ENCODE data around the gene ERC1.

The ERC1 gene

DNA sequence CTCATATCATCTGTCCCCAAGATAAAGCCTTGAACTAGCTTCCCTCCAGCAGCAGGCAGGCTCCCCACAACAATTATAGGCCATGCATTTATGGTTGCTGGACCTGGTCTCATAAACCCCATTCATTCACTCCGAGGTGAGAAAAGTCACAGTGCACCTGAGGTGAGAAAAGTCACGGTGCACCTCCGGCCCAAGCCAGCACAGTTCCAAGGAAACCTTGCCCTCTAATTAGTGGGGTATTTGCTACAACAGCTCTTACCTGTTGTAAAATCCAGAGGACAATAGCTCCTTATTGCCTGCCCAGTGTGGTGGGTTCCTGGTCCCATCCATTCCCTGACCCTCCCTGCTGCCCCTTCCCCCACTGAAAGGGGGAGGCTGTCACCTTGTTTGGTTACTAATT is 537.8 kb downstream of the ERC1 start:
- no peak for DNase-seq (ENCODE audit: low read depth)
- in situ Hi-C loops (cut with HindIII; ENCODE audit: low sequenced_read_pairs): no loop called here
- no peak overlapping the region for H3K4me3 ChIP-seq (ENCODE audit: low read depth, low read length)
- TF ChIP-seq, protein P1, sequence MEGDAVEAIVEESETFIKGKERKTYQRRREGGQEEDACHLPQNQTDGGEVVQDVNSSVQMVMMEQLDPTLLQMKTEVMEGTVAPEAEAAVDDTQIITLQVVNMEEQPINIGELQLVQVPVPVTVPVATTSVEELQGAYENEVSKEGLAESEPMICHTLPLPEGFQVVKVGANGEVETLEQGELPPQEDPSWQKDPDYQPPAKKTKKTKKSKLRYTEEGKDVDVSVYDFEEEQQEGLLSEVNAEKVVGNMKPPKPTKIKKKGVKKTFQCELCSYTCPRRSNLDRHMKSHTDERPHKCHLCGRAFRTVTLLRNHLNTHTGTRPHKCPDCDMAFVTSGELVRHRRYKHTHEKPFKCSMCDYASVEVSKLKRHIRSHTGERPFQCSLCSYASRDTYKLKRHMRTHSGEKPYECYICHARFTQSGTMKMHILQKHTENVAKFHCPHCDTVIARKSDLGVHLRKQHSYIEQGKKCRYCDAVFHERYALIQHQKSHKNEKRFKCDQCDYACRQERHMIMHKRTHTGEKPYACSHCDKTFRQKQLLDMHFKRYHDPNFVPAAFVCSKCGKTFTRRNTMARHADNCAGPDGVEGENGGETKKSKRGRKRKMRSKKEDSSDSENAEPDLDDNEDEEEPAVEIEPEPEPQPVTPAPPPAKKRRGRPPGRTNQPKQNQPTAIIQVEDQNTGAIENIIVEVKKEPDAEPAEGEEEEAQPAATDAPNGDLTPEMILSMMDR (IDR thresholded peaks at IDR 0.05; ENCODE audit: low read depth, low read length, missing control alignments): no peak

DNA sequence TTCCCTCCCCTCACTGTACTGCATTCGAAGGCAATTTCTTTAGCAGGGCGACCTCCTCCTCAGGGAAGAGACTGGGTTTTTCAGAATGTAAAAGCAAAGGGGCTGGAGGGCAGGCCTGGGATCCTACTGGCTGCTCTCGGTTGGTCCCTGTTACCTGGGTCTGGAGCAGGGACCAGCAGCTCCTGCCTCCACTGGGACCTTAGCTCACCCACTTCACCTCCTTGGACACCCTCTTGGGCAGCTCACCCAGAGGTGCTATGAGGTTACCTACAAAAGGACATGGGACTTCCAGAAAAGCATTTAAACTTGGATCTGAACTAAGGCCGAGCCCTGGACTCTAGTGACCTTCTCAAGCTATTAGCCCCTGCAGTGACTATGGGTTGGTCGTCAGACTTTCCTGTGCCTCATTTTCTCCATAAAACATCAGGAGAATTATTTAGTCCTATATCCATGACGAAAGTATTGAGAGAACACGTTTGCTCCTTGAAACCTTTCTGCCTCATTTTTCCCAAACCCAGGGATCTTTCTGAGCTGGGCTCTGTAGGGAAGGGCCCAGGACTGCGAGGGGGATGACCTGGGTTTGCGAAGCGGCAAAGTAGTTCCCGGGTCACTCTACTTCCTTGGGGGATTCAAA is 538.3 kb downstream of the ERC1 start:
- no peak for DNase-seq (ENCODE audit: low read depth)
- peak overlapping the region; percentile 51 for H3K4me3 ChIP-seq (ENCODE audit: low read depth, low read length)

GRCh38 chr12:1529862-1530591 is 539.0 kb downstream of the ERC1 start:
- TF ChIP-seq, protein P1 (IDR thresholded peaks at IDR 0.05; ENCODE audit: low read depth, low read length, missing control alignments): no peak
- H3K4me3 ChIP-seq (ENCODE audit: low read depth, low read length): peak overlapping the region; percentile 51
- DNase-seq (ENCODE audit: low read depth): no peak
- in situ Hi-C loops (cut with HindIII; ENCODE audit: low sequenced_read_pairs): no loop called here

More for the DNA sequence above, 538.3 kb downstream of the ERC1 start:
- in situ Hi-C loops (cut with HindIII; ENCODE audit: low sequenced_read_pairs): no loop called here
- TF ChIP-seq, protein P1 (IDR thresholded peaks at IDR 0.05; ENCODE audit: low read depth, low read length, missing control alignments): no peak

- peak overlapping the region; percentile 55 for H3K4me3 ChIP-seq (ENCODE audit: low read depth, low read length)
- in situ Hi-C loops (cut with HindIII; ENCODE audit: low sequenced_read_pairs): no loop called here
- TF ChIP-seq, protein P1 (IDR thresholded peaks at IDR 0.05; ENCODE audit: low read depth, low read length, missing control alignments): no peak
- DNase-seq (ENCODE audit: low read depth): no peak
Observed at GRCh38 chr12:1530592-1531152, 539.6 kb downstream of the ERC1 start.

DNA sequence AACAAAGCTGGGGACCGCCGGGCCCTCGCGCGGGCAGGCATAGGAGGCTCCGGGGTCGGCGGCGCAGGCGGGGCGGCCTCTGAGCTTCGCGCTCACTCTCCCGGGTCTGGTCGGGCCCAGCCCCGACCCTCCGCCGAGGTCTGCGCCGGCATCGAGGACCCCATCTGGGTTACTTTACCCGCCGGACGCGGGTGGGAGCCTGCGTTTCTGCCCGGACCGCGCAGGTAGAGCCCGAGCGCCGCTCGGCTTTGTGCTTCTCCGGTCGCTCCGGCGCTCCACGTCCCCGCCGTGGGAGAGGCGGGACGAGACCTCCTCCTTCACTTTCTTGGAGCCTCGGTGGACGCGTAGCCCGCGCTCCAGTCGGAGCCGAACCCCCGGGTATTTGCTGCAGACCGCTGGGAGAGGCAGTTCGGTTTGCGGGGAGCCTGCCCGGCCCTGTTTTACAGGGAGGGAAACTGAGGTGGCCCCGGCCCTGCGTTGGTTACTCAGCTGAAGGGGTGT is 540.2 kb downstream of the ERC1 start:
- TF ChIP-seq, protein P1 (IDR thresholded peaks at IDR 0.05; ENCODE audit: low read depth, low read length, missing control alignments): no peak
- in situ Hi-C loops (cut with HindIII; ENCODE audit: low sequenced_read_pairs): no loop called here
- H3K4me3 ChIP-seq (ENCODE audit: low read depth, low read length): peak overlapping the region; percentile 55
- no peak for DNase-seq (ENCODE audit: low read depth)

GRCh38 chr12:1531654-1532374 is 540.8 kb downstream of the ERC1 start:
- in situ Hi-C loops (cut with HindIII; ENCODE audit: low sequenced_read_pairs): no loop called here
- H3K4me3 ChIP-seq (ENCODE audit: low read depth, low read length): peak overlapping the region; percentile 55
- TF ChIP-seq, protein P1 (IDR thresholded peaks at IDR 0.05; ENCODE audit: low read depth, low read length, missing control alignments): no peak
- no peak for DNase-seq (ENCODE audit: low read depth)

Measured in astrocyte of the cerebellum (primary cell).